HG02678 (cell line): ENCODE data around the gene TMEM232.
"Not testable (repeated sequence)": the region's sequence is repeated elsewhere in the genome, so short reads cannot be mapped to it uniquely, and the experiment has no call there.

Source experiments
- ATAC-seq: cut with Tn5 transposase; IDR thresholded peaks from one replicate; pipeline ENCODE4 v1.9.1; 2021; ENCODE audit warnings: mild to moderate bottlenecking, moderate library complexity; ENCODE audit not compliant: unreplicated experiment

The TMEM232 gene

GRCh38 chr5:110716247-110717245, 9.9 kb downstream of the TMEM232 start:
- peak; percentile 72 for ATAC-seq

- ATAC-seq = no peak
Measured at GRCh38 chr5:110707260-110707844, 19.1 kb downstream of the TMEM232 start.

GRCh38 chr5:110705349-110705748, 21.1 kb downstream of the TMEM232 start:
- no peak for ATAC-seq

GRCh38 chr5:110703481-110703880, 23.0 kb downstream of the TMEM232 start:
- ATAC-seq = no peak

- no peak for ATAC-seq
Measured at GRCh38 chr5:110702704-110703103, 23.8 kb downstream of the TMEM232 start.

- no peak for ATAC-seq
Measured at GRCh38 chr5:110702300-110702699, 24.2 kb downstream of the TMEM232 start.

GRCh38 chr5:110692669-110693068, 33.8 kb downstream of the TMEM232 start:
- not testable (repeated sequence) for ATAC-seq

- ATAC-seq = not testable (repeated sequence)
Measured at GRCh38 chr5:110690587-110690986, 35.9 kb downstream of the TMEM232 start.

GRCh38 chr5:110687485-110687884, 39.0 kb downstream of the TMEM232 start:
- no peak for ATAC-seq

GRCh38 chr5:110686270-110686669, 40.2 kb downstream of the TMEM232 start:
- ATAC-seq = no peak

- ATAC-seq = no peak
Measured at GRCh38 chr5:110681953-110682352, 44.5 kb downstream of the TMEM232 start.

GRCh38 chr5:110681109-110681508, 45.4 kb downstream of the TMEM232 start:
- ATAC-seq = no peak

GRCh38 chr5:110676554-110676953, 49.9 kb downstream of the TMEM232 start:
- not testable (repeated sequence) for ATAC-seq

GRCh38 chr5:110665184-110665726, 61.2 kb downstream of the TMEM232 start:
- no peak for ATAC-seq

- peak; percentile 72 for ATAC-seq
Measured at GRCh38 chr5:110663525-110663924, 62.9 kb downstream of the TMEM232 start.

- no peak for ATAC-seq
Measured at GRCh38 chr5:110658006-110658405, 68.5 kb downstream of the TMEM232 start.

GRCh38 chr5:110653231-110653970, 73.1 kb downstream of the TMEM232 start:
- no peak for ATAC-seq

GRCh38 chr5:110651507-110651906, 75.0 kb downstream of the TMEM232 start:
- ATAC-seq = no peak

- ATAC-seq = no peak
Measured at GRCh38 chr5:110644357-110644756, 82.1 kb downstream of the TMEM232 start.

GRCh38 chr5:110638970-110639902, 87.2 kb downstream of the TMEM232 start:
- ATAC-seq = no peak
